NCI-H1436 treated with DMSO at 0.1 percent for 48 hours (cell line): ENCODE results near the gene POLR1A.

Experiments used
- DNase-seq: peaks from one replicate; lab custom pipeline; 2025; lab: John Stamatoyannopoulos, UW

POLR1A gene

GRCh38 chr2:85978883-85979780 lies 126.6 kb downstream of the POLR1A start:
- no peak for DNase-seq

DNA sequence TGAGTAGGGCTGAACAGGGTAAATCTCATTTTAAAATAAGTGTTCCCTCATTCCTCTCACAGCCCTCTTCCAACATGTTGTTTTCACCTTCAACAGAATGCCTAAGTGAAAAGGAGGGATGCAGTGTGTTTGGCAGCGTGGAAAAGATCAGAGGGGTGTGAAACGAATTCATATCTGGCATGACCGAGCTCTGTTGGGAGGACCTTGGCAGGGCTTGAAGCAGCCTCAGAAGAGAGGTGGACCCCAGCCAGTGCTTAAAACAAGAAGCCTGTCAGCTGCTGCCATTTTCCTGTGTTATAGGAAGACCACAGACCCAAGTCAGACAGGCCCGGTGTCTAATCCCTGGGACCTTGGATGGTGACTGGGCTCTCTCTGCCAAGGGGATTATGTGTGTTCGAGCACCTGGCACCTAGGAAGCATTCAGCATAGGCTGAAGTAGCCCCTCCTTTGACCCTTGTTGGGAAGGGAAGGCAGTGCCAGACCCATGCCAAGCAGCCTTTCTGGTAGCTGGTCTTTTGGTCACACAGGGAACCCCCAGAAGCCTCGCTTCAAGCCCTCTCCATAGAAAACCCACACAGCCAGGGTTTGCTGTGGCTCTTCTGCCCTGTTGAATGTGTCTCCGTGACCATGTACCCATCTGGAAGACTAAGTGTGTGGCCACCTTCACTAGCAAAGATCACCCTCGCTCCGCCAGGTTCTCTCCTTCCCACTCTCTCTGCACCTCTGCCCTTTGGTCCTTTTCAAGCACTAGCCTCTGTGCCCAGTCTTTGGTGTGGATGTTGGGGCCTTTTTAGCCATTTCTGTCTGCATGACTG lies 129.4 kb downstream of the POLR1A start:
- DNase-seq: no peak

GRCh38 chr2:85975581-85975980 lies 130.1 kb downstream of the POLR1A start:
- DNase-seq: no peak

DNA sequence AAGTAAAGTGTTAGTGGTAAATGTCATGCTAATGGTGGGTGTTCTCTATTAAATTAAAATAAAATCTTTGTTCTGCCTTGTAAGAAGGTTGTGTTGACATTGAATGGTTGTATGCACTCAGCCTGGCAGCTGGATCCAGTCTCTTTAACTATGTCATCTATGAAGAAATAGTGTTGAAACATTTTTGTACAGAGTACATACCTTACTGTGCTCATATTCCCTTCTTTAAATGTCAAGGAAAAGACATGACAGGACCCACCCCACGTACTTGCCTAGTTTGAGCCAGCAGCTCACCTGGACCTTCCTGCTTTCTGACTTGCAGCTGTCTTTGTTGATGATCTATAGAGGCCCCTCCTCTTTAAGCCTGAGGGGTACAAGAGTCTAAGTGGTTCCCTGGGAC lies 131.3 kb downstream of the POLR1A start:
- no peak for DNase-seq

- DNase-seq: no peak
These were observed 133.3 kb downstream of the POLR1A start for GRCh38 chr2:85972355-85972754.

DNA sequence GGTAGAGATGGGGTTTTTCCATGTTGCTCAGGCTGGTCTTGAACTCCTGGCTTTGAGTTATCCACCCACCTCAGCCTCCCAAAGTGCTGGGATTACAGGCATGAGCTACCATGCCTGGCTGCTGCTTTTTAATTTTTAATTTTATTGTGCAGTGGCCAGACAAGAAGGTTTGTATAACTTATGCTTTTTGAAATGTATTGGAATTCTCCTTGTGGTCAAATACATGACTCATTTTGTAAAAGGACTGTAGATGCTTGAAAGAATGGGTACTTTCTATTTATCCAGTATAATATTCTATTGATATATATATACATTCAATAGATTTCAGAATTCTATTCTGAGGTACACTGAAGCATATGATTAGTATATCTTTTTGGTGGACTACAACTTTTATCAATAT lies 134.3 kb downstream of the POLR1A start:
- DNase-seq: no peak
